SK-N-SH (cell line): ENCODE measurements around the gene DYNLRB1.

ENCODE experiments used
- CHD2 ChIP-seq: fragments of 150-350 bp; IDR thresholded peaks from 2 replicates; pipeline ENCODE4 v1.6.1; 2018; ENCODE audit warnings: low read length; ENCODE audit not compliant: partially characterized antibody
- ELF1 ChIP-seq: IDR thresholded peaks from 2 replicates; pipeline ENCODE4 v1.4.0; 2012
- FOXM1 ChIP-seq: IDR thresholded peaks from 2 replicates; pipeline ENCODE4 v1.4.0; 2012; ENCODE audit warnings: low read depth, mild to moderate bottlenecking
- GATA2 ChIP-seq: sonication (generic); formaldehyde crosslinking; IDR thresholded peaks from 2 replicates; pipeline ENCODE4 v1.5.0; 2020; ENCODE audit warnings: mild to moderate bottlenecking, missing genetic modification reagents
- IRF3 ChIP-seq: fragments of 150-350 bp; IDR thresholded peaks from 2 replicates; pipeline ENCODE4 v1.6.1; 2016; ENCODE audit warnings: mild to moderate bottlenecking, low read depth, low read length
- NRF1 ChIP-seq: IDR thresholded peaks from 2 replicates; pipeline ENCODE4 v1.6.1; 2012; ENCODE audit warnings: low read depth, mild to moderate bottlenecking, low read length
- POLR2AphosphoS5 ChIP-seq: IDR thresholded peaks from 2 replicates; pipeline ENCODE4 v1.6.1; 2012; ENCODE audit warnings: low read depth, low read length
- SMC3 ChIP-seq: IDR thresholded peaks from 2 replicates; pipeline ENCODE4 v1.6.1; 2012; ENCODE audit warnings: low read depth, low read length, improper control_type of control experiment
- USF2 ChIP-seq: fragments of 150-350 bp; IDR thresholded peaks from 2 replicates; pipeline ENCODE4 v1.6.1; 2017; ENCODE audit warnings: antibody characterized with exemption, low read length, low read depth, borderline replicate concordance
- YY1 ChIP-seq: IDR thresholded peaks from 2 replicates; pipeline ENCODE4 v1.4.0; 2012; ENCODE audit warnings: low read depth, mild to moderate bottlenecking
- TF ChIP-seq, protein P1 (sequence below): fragments of 200-600 bp; sonication (generic); IDR thresholded peaks from 2 replicates; pipeline ENCODE4 v1.6.1; 2017; ENCODE audit warnings: antibody characterized with exemption, mild to moderate bottlenecking, moderate library complexity
- TF ChIP-seq, protein P2 (sequence below): IDR thresholded peaks from 2 replicates; pipeline ENCODE4 v1.4.0; 2012; ENCODE audit warnings: low read depth, borderline replicate concordance
- TF ChIP-seq, protein P3 (sequence below): IDR thresholded peaks from 2 replicates; pipeline ENCODE4 v1.6.1; 2012; ENCODE audit warnings: mild to moderate bottlenecking, low read depth, low read length, moderate library complexity
- TF ChIP-seq, protein P4 (sequence below): IDR thresholded peaks from 2 replicates; pipeline ENCODE4 v1.4.0; 2012; ENCODE audit warnings: low read depth

- TF ChIP-seq, protein P1, sequence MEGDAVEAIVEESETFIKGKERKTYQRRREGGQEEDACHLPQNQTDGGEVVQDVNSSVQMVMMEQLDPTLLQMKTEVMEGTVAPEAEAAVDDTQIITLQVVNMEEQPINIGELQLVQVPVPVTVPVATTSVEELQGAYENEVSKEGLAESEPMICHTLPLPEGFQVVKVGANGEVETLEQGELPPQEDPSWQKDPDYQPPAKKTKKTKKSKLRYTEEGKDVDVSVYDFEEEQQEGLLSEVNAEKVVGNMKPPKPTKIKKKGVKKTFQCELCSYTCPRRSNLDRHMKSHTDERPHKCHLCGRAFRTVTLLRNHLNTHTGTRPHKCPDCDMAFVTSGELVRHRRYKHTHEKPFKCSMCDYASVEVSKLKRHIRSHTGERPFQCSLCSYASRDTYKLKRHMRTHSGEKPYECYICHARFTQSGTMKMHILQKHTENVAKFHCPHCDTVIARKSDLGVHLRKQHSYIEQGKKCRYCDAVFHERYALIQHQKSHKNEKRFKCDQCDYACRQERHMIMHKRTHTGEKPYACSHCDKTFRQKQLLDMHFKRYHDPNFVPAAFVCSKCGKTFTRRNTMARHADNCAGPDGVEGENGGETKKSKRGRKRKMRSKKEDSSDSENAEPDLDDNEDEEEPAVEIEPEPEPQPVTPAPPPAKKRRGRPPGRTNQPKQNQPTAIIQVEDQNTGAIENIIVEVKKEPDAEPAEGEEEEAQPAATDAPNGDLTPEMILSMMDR, result no peak
- TF ChIP-seq CHD2, result no peak
- TF ChIP-seq USF2, result no peak
- TF ChIP-seq SMC3, result no peak
- TF ChIP-seq, protein P2, sequence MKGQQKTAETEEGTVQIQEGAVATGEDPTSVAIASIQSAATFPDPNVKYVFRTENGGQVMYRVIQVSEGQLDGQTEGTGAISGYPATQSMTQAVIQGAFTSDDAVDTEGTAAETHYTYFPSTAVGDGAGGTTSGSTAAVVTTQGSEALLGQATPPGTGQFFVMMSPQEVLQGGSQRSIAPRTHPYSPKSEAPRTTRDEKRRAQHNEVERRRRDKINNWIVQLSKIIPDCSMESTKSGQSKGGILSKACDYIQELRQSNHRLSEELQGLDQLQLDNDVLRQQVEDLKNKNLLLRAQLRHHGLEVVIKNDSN, result no peak
- TF ChIP-seq, protein P3, sequence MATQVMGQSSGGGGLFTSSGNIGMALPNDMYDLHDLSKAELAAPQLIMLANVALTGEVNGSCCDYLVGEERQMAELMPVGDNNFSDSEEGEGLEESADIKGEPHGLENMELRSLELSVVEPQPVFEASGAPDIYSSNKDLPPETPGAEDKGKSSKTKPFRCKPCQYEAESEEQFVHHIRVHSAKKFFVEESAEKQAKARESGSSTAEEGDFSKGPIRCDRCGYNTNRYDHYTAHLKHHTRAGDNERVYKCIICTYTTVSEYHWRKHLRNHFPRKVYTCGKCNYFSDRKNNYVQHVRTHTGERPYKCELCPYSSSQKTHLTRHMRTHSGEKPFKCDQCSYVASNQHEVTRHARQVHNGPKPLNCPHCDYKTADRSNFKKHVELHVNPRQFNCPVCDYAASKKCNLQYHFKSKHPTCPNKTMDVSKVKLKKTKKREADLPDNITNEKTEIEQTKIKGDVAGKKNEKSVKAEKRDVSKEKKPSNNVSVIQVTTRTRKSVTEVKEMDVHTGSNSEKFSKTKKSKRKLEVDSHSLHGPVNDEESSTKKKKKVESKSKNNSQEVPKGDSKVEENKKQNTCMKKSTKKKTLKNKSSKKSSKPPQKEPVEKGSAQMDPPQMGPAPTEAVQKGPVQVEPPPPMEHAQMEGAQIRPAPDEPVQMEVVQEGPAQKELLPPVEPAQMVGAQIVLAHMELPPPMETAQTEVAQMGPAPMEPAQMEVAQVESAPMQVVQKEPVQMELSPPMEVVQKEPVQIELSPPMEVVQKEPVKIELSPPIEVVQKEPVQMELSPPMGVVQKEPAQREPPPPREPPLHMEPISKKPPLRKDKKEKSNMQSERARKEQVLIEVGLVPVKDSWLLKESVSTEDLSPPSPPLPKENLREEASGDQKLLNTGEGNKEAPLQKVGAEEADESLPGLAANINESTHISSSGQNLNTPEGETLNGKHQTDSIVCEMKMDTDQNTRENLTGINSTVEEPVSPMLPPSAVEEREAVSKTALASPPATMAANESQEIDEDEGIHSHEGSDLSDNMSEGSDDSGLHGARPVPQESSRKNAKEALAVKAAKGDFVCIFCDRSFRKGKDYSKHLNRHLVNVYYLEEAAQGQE, result no peak
- no peak for TF ChIP-seq FOXM1
- no peak for TF ChIP-seq POLR2AphosphoS5
- TF ChIP-seq GATA2 (CRISPR knock-in tag), result no peak
- TF ChIP-seq YY1, result no peak
- no peak for TF ChIP-seq NRF1
- TF ChIP-seq IRF3, result no peak
- TF ChIP-seq ELF1, result no peak
- TF ChIP-seq, protein P4, sequence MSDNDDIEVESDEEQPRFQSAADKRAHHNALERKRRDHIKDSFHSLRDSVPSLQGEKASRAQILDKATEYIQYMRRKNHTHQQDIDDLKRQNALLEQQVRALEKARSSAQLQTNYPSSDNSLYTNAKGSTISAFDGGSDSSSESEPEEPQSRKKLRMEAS, result no peak
These were observed 60.8 kb downstream of the DYNLRB1 start for GRCh38 chr20:34577061-34577460.
